Bronchial epithelial cell (primary cell): ENCODE results near the gene ATP10D. TPM values are rescaled to one million over a fixed set of nuclear protein-coding genes. Genes with fewer than 3 reads are reported as not detected.
A peak's percentile ranks its signal among the peaks of the same experiment; 100 is the strongest.

Experiments used
- DNase-seq: peaks from one replicate; pipeline ENCODE4 v3.0.0-alpha.2; 2010; ENCODE audit warnings: low read depth
- FAIRE-seq: peaks from 2 replicates; lab custom pipeline; 2011; peaks lifted over from hg19 to GRCh38; lab: Jason Lieb, UNC
- H3K27me3 ChIP-seq: 2 replicates; pipeline ENCODE4 v1.5.1; 2011; ENCODE audit warnings: low read length; ENCODE audit not compliant: control insufficient read depth, insufficient read depth
- H3K36me3 ChIP-seq: 2 replicates; pipeline ENCODE4 v1.5.1; 2011; ENCODE audit warnings: low read length; ENCODE audit not compliant: control insufficient read depth, insufficient read depth
- H3K4me3 ChIP-seq: 2 replicates; pipeline ENCODE4 v1.5.1; 2011; ENCODE audit warnings: mild to moderate bottlenecking, low read depth, low read length, control low read depth
- CTCF ChIP-seq: IDR thresholded peaks from 2 replicates; pipeline ENCODE4 v1.5.1; 2011; ENCODE audit warnings: mild to moderate bottlenecking, moderate library complexity, low read length, control low read depth, inconsistent platforms; ENCODE audit not compliant: insufficient read depth, severe bottlenecking
- total RNA-seq: library from RNA; depleted of rRNA; stranded (reverse); fragments of >200 nt; gene quantifications from 2 replicates; pipeline ENCODE4 v1.2.1, GENCODE V29; 2014

ATP10D gene
- total RNA-seq, 1 donor from 2014 or later: 20.0 TPM

GRCh38 chr4:47463235-47463956 lies 21.7 kb upstream of the ATP10D start, which contains the start of gene COMMD8:
TSS of gene COMMD8 (minus strand) at chr4:47463702. CDS start at chr4:47463651, 51 bp downstream.
- peak; percentile 60 for FAIRE-seq
- TF ChIP-seq CTCF: peak; percentile 24
- H3K36me3 ChIP-seq: no peaks in the 10 kb centered on the region
- H3K27me3 ChIP-seq: no peaks in the 10 kb centered on the region
- H3K4me3 ChIP-seq: peak within 1 kb of the TSS; percentile 81
- peak; percentile 88 for DNase-seq

GRCh38 chr4:47465004-47465403 lies 20.1 kb upstream of the ATP10D start:
- no peaks in the 10 kb centered on the region for H3K36me3 ChIP-seq
- H3K4me3 ChIP-seq: no peak overlapping the region
- DNase-seq: peak; percentile 60
- no peak for TF ChIP-seq CTCF
- H3K27me3 ChIP-seq: no peaks in the 10 kb centered on the region
- FAIRE-seq: no peak

GRCh38 chr4:47466056-47466785 lies 18.9 kb upstream of the ATP10D start:
- TF ChIP-seq CTCF: no peak
- Histone ChIP-seq H3K36me3 (no peaks in the 10 kb centered on the region), H3K27me3 (no peaks in the 10 kb centered on the region), H3K4me3 (no peak overlapping the region)
- FAIRE-seq (no peak), DNase-seq (no peak)

DNA sequence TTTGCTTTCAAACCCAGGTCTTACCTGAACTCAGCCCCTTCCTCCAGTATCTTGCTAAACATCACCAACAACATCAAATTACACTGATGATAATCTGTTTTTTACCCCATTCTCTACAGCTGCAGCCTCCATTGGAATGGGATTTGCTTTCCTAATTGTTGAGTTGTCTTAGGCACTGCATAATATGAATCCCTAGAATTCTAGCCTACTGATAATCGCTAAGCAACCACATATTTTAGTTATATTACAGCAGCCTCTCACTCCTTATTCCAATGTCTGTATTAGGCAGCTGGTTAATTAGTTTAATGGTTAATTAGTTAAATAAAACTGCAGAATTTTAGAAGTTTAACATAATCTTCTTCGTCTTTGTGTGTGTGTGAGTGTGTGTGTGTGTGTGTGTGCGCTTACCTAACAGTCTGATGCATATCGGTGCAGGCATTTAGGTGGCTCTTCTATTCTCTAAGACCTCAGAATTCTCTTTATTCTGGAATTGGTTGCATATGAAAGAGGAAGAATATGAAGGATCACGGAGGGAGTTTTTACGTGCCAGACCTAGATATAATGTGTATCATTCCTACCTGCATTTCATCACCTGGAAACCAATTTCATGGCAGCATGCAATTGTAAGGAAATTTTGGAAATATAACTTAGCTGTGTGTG lies 16.2 kb upstream of the ATP10D start:
- DNase-seq (no peak), FAIRE-seq (no peak)
- no peaks in the 10 kb centered on the region for H3K27me3 ChIP-seq
- no peaks in the 10 kb centered on the region for H3K36me3 ChIP-seq
- TF ChIP-seq CTCF: no peak
- no peak overlapping the region for H3K4me3 ChIP-seq

DNA sequence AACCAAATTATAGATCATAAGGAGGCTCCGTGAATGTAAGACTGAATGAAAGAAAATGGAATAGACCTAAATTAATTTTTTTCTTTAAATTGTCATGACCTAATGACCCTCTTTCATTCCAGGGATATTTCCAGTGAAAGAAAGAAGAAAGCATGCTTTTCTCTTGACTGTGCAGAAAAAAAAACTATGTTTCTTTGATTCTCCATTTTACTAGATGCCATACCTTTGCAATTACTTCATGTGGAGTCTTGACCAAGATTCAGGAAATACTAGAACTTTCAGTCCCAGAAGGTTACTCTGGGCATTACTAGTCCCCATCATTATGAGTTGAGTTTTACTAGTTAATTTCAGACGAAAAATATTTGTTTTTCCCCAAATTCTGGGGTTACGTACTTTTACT lies 15.1 kb upstream of the ATP10D start:
- Histone ChIP-seq H3K36me3 (no peaks in the 10 kb centered on the region), H3K27me3 (no peaks in the 10 kb centered on the region), H3K4me3 (no peak overlapping the region)
- DNase-seq (peak; percentile 18), FAIRE-seq (no peak)
- TF ChIP-seq CTCF: no peak
